Inferior parietal cortex (tissue), 1 donor: ENCODE measurements around the gene CDHR2.
A peak's percentile ranks its signal among the peaks of the same experiment; 100 is the strongest.
"Not testable (repeated sequence)": the region's sequence is repeated elsewhere in the genome, so short reads cannot be mapped to it uniquely, and the experiment has no call there.

Source experiments
- DNase-seq: peaks from one replicate; pipeline ENCODE4 v3.0.0-alpha.2; 2016; ENCODE audit errors: extremely low spot score

CDHR2 gene

GRCh38 chr5:176596069-176596644, 47.0 kb downstream of the CDHR2 start:
- DNase-seq = no peak

- no peak for DNase-seq
These were observed 47.7 kb downstream of the CDHR2 start for GRCh38 chr5:176596689-176597416.

GRCh38 chr5:176597417-176598389, 48.6 kb downstream of the CDHR2 start:
- DNase-seq = no peak

- not testable (repeated sequence) for DNase-seq
These were observed 50.7 kb downstream of the CDHR2 start for GRCh38 chr5:176599749-176600430.

- no peak for DNase-seq
These were observed 52.9 kb downstream of the CDHR2 start for GRCh38 chr5:176601901-176602482.

- no peak for DNase-seq
These were observed 53.9 kb downstream of the CDHR2 start for GRCh38 chr5:176603091-176603490.

GRCh38 chr5:176606032-176606431, 56.9 kb downstream of the CDHR2 start:
- DNase-seq = no peak

GRCh38 chr5:176606875-176607274, 57.7 kb downstream of the CDHR2 start:
- DNase-seq = no peak

GRCh38 chr5:176608142-176608705, 59.1 kb downstream of the CDHR2 start:
- DNase-seq = no peak

GRCh38 chr5:176608937-176609723, 60.0 kb downstream of the CDHR2 start:
- no peak for DNase-seq

GRCh38 chr5:176609724-176610434, 60.7 kb downstream of the CDHR2 start, which contains the start of gene GPRIN1:
Gene GPRIN1, minus strand, starts transcription at chr5:176610156. Its CDS starts 10,322 bp downstream, at chr5:176599834.
- DNase-seq = no peak

GRCh38 chr5:176610435-176610773, 61.3 kb downstream of the CDHR2 start:
- no peak for DNase-seq

GRCh38 chr5:176611435-176611834, 62.3 kb downstream of the CDHR2 start:
- DNase-seq = no peak

- no peak for DNase-seq
These were observed 62.9 kb downstream of the CDHR2 start for GRCh38 chr5:176612008-176612407.

GRCh38 chr5:176612855-176613254, 63.7 kb downstream of the CDHR2 start:
- no peak for DNase-seq

- DNase-seq = no peak
These were observed 65.8 kb downstream of the CDHR2 start for GRCh38 chr5:176614805-176615478.

GRCh38 chr5:176616511-176616910, 67.4 kb downstream of the CDHR2 start:
- DNase-seq = no peak

GRCh38 chr5:176618783-176619182, 69.6 kb downstream of the CDHR2 start:
- DNase-seq = no peak

- peak; percentile 76 for DNase-seq
These were observed 70.0 kb downstream of the CDHR2 start for GRCh38 chr5:176619203-176619568.
